Common myeloid progenitor, CD34-positive (primary cell): ENCODE data around the gene C2CD2.
A peak's percentile ranks its signal among the peaks of the same experiment; 100 is the strongest.

Experiments
- CTCF ChIA-PET: fragments of 350-600 bp; sonication (Branson Sonifier 250); formaldehyde crosslinking; loops from one replicate; lab custom pipeline; 2021; ENCODE audit warnings: antibody characterized with exemption; lab: Charles Lee
- POLR2A ChIA-PET: fragments of 350-600 bp; sonication (Branson Sonifier 250); formaldehyde crosslinking; loops from one replicate; lab custom pipeline; 2021; ENCODE audit warnings: antibody characterized with exemption; lab: Charles Lee
- DNase-seq, 3 donors: peaks; one replicate each; pipeline versions ENCODE4 v3.0.0 to v3.0.0-alpha.2; 2013
- H3K27ac ChIP-seq, 2 experiments: 1 replicate in 1 of 2; 2 replicates in 1 of 2; pipeline ENCODE4 v1.7.0; 2013; ENCODE audit warnings: inconsistent platforms in 2 of 2, low read length in 2 of 2, mild to moderate bottlenecking in 2 of 2, low read depth in 1 of 2, moderate library complexity in 1 of 2; ENCODE audit not compliant: severe bottlenecking in 2 of 2, insufficient read depth in 1 of 2, poor library complexity in 1 of 2
- H3K27me3 ChIP-seq, 5 experiments: replicated peaks in 2 of 5; 1 replicate in 3 of 5; 2 replicates in 2 of 5; pipeline versions ENCODE4 v1.6.1 to v1.7.0; 2013; ENCODE audit warnings: low read length in 4 of 5, mild to moderate bottlenecking in 2 of 5, moderate library complexity in 2 of 5, inconsistent platforms in 1 of 5; ENCODE audit not compliant: insufficient read depth in 5 of 5, control insufficient read depth in 4 of 5
- H3K36me3 ChIP-seq, 4 experiments: 1 replicate in 2 of 4; 2 replicates in 2 of 4; pipeline versions ENCODE4 v1.6.1 to v1.7.0; 2013; ENCODE audit warnings: low read length in 3 of 4, control low read depth in 1 of 4, mild to moderate bottlenecking in 1 of 4; ENCODE audit not compliant: control insufficient read depth in 4 of 4, insufficient read depth in 4 of 4
- H3K4me1 ChIP-seq, 4 experiments: 1 replicate in 3 of 4; 2 replicates in 1 of 4; pipeline versions ENCODE4 v1.6.1 to v1.7.1; 2013; ENCODE audit warnings: low read length in 3 of 4, mild to moderate bottlenecking in 3 of 4, control low read depth in 1 of 4, inconsistent platforms in 1 of 4, moderate library complexity in 1 of 4; ENCODE audit not compliant: control insufficient read depth in 4 of 4, insufficient read depth in 4 of 4; ENCODE audit errors: control extremely low read depth in 1 of 4
- H3K4me3 ChIP-seq, 7 experiments: 1 replicate in 4 of 7; 2 replicates in 3 of 7; pipeline versions ENCODE4 v1.5.1 to v1.7.0; 2013; ENCODE audit warnings: mild to moderate bottlenecking in 7 of 7, low read length in 6 of 7, moderate library complexity in 6 of 7, inconsistent platforms in 2 of 7, low read depth in 2 of 7, control low read depth in 1 of 7; ENCODE audit not compliant: insufficient read depth in 4 of 7, control insufficient read depth in 1 of 7; ENCODE audit errors: extremely low read depth in 1 of 7
- H3K9me3 ChIP-seq, 5 experiments: 1 replicate in 4 of 5; 2 replicates in 1 of 5; pipeline versions ENCODE4 v1.6.1 to v1.7.1; 2013; ENCODE audit warnings: low read length in 4 of 5, mild to moderate bottlenecking in 2 of 5, inconsistent platforms in 1 of 5, low read depth in 1 of 5, moderate library complexity in 1 of 5; ENCODE audit not compliant: control insufficient read depth in 4 of 5, insufficient read depth in 2 of 5; ENCODE audit errors: control extremely low read depth in 1 of 5
- WGBS: methylation state at CpG from one replicate; pipeline ENCODE4 v1.1.5; 2013; ENCODE audit not compliant: insufficient coverage; 5-methylcytosine and 5-hydroxymethylcytosine counted together

The C2CD2 gene

GRCh38 chr21:41900401-41900800 lies 53.4 kb downstream of the C2CD2 start:
- peaks cover 19 to 76% (median 43%) of the 10 kb centered on the region in 4 experiments for H3K36me3 ChIP-seq
- ChIA-PET CTCF (interaction anchor here (1.0 to 2.3 kb wide), 3 partner anchors 10 to 20 kb away, joined by 3 to 6 read pairs (median 4); no protein-coding TSS in a partner anchor), POLR2A (no interaction called here)
- H3K4me1 ChIP-seq, result peaks cover 2 to 33% (median 22%) of the 10 kb centered on the region in 4 experiments
- WGBS, result 92% methylated on average over 5 of the region's 6 CpGs
- no peak for DNase-seq
- no peak overlapping the region for H3K27ac ChIP-seq
- H3K4me3 ChIP-seq, result no peak overlapping the region
- H3K9me3 ChIP-seq, result no peaks in the 10 kb centered on the region
- H3K27me3 ChIP-seq, result no peaks in the 10 kb centered on the region

- no peak overlapping the region for H3K4me3 ChIP-seq
- CTCF ChIA-PET, result interaction anchor here (1.0 to 2.3 kb wide), 4 partner anchors 10 to 27 kb away, joined by 3 to 6 read pairs (median 4); no protein-coding TSS in a partner anchor
- peaks cover 10 to 41% (median 30%) of the 10 kb centered on the region in 4 experiments for H3K4me1 ChIP-seq
- peak in 2 of 3 donors; percentile 31 to 63 for DNase-seq
- H3K27me3 ChIP-seq, result no peaks in the 10 kb centered on the region
- 73% methylated on average over 12 of the region's 25 CpGs for WGBS
- H3K27ac ChIP-seq, result no peak overlapping the region
- H3K9me3 ChIP-seq, result no peaks in the 10 kb centered on the region
- POLR2A ChIA-PET, result no interaction called here
- peaks cover 16 to 78% (median 39%) of the 10 kb centered on the region in 4 experiments for H3K36me3 ChIP-seq
These were observed 54.2 kb downstream of the C2CD2 start for GRCh38 chr21:41899426-41900202.

GRCh38 chr21:41898998-41899397 lies 54.8 kb downstream of the C2CD2 start:
- WGBS, result 98% methylated on average over 8 of the region's 17 CpGs
- Histone ChIP-seq H3K4me3 (no peak overlapping the region), H3K27ac (no peak overlapping the region), H3K9me3 (no peaks in the 10 kb centered on the region), H3K27me3 (no peaks in the 10 kb centered on the region), H3K4me1 (peaks cover 12 to 47% (median 36%) of the 10 kb centered on the region in 4 experiments), H3K36me3 (peaks cover 14 to 79% (median 36%) of the 10 kb centered on the region in 4 experiments)
- ChIA-PET POLR2A (no interaction called here), CTCF (interaction anchor here (1.5 to 2.3 kb wide), 3 partner anchors 11 to 28 kb away, joined by 3 to 6 read pairs (median 4); no protein-coding TSS in a partner anchor)
- no peak for DNase-seq

GRCh38 chr21:41897700-41898099 lies 56.1 kb downstream of the C2CD2 start:
- Histone ChIP-seq H3K36me3 (peaks cover 9 to 70% (median 28%) of the 10 kb centered on the region in 4 experiments), H3K27ac (no peak overlapping the region), H3K9me3 (no peaks in the 10 kb centered on the region), H3K27me3 (no peaks in the 10 kb centered on the region), H3K4me1 (peaks cover 12 to 50% (median 37%) of the 10 kb centered on the region in 4 experiments), H3K4me3 (no peak overlapping the region)
- no peak for DNase-seq
- 95% methylated on average over 6 of the region's 8 CpGs for WGBS
- CTCF ChIA-PET, result interaction anchor here (1.1 kb wide), 1 partner anchor 12 kb away, joined by 4 read pairs; no protein-coding TSS in a partner anchor
- POLR2A ChIA-PET, result interaction anchor here (0.6 kb wide), 2 partner anchors 10 to 35 kb away, joined by 3 read pairs; no protein-coding TSS in a partner anchor

GRCh38 chr21:41897047-41897669 lies 56.7 kb downstream of the C2CD2 start:
- Histone ChIP-seq H3K27me3 (no peaks in the 10 kb centered on the region), H3K9me3 (no peaks in the 10 kb centered on the region), H3K27ac (no peak overlapping the region), H3K4me1 (peaks cover 12 to 50% (median 37%) of the 10 kb centered on the region in 4 experiments), H3K4me3 (no peak overlapping the region), H3K36me3 (peaks cover 6 to 70% (median 25%) of the 10 kb centered on the region in 4 experiments)
- DNase-seq, result no peak
- ChIA-PET POLR2A (no interaction called here), CTCF (interaction anchor here (0.9 to 2.0 kb wide), 3 partner anchors 11 to 32 kb away, joined by 3 to 9 read pairs (median 4); no protein-coding TSS in a partner anchor)
- 94% methylated on average over 6 of the region's 11 CpGs for WGBS

GRCh38 chr21:41895643-41896493 lies 58.0 kb downstream of the C2CD2 start:
- H3K9me3 ChIP-seq, result no peaks in the 10 kb centered on the region
- CTCF ChIA-PET, result interaction anchor here (0.8 to 2.3 kb wide), 12 partner anchors 11 to 222 kb away, joined by 3 to 16 read pairs (median 4); partner anchors contain the start of gene PRDM15
- peak; percentile 40 to 92 (median 89) for DNase-seq
- H3K27ac ChIP-seq, result peak overlapping the region in 1 of 2 experiments; percentile 14
- POLR2A ChIA-PET, result interaction anchor here (0.6 to 1.3 kb wide), 8 partner anchors 10 to 590 kb away, joined by 3 to 9 read pairs (median 4); partner anchors contain the start of gene PRDM15
- H3K4me1 ChIP-seq, result peaks cover 12 to 50% (median 37%) of the 10 kb centered on the region in 4 experiments
- H3K27me3 ChIP-seq, result no peaks in the 10 kb centered on the region
- H3K4me3 ChIP-seq, result peak overlapping the region in 2 of 7 experiments; percentile 6 to 22
- peaks cover 0 to 69% (median 17%) of the 10 kb centered on the region in 4 experiments for H3K36me3 ChIP-seq
- 21% methylated on average over 16 of the region's 22 CpGs for WGBS
